Endodermal cell (in vitro differentiated cells): ENCODE data around the gene PPP1R3F. TPM values are rescaled to one million over a fixed set of nuclear protein-coding genes. Genes with fewer than 3 reads are reported as not detected.

Experiments
- DNase-seq: peaks from one replicate; pipeline ENCODE4 v3.0.0-alpha.2; 2017
- H3K27ac ChIP-seq: 2 replicates; pipeline ENCODE4 v1.5.1; 2013; ENCODE audit warnings: mild to moderate bottlenecking, low read depth, low read length, moderate library complexity
- H3K27me3 ChIP-seq: 2 replicates; pipeline ENCODE4 v1.6.1; 2013; ENCODE audit warnings: mild to moderate bottlenecking, low read length, moderate library complexity; ENCODE audit not compliant: insufficient read depth, control insufficient read depth, poor library complexity, severe bottlenecking
- H3K36me3 ChIP-seq: 2 replicates; pipeline ENCODE4 v1.7.0; 2013; ENCODE audit warnings: mild to moderate bottlenecking, low read length, moderate library complexity; ENCODE audit not compliant: control insufficient read depth, insufficient read depth
- H3K4me1 ChIP-seq: one replicate; pipeline ENCODE4 v1.7.0; 2013; ENCODE audit warnings: low read length; ENCODE audit not compliant: control insufficient read depth, insufficient read depth
- H3K4me3 ChIP-seq: 2 replicates; pipeline ENCODE4 v1.5.1; 2013; ENCODE audit warnings: mild to moderate bottlenecking, low read length, moderate library complexity
- H3K9ac ChIP-seq: 2 replicates; pipeline ENCODE4 v1.6.1; 2013; ENCODE audit warnings: mild to moderate bottlenecking, low read length, moderate library complexity; ENCODE audit not compliant: poor library complexity, severe bottlenecking; ENCODE audit errors: extremely low read depth
- H3K9me3 ChIP-seq: 2 replicates; pipeline ENCODE4 v1.6.1; 2013; ENCODE audit warnings: mild to moderate bottlenecking, low read length, moderate library complexity; ENCODE audit not compliant: control insufficient read depth
- H3K27ac Mint-ChIP-seq: 2 replicates; pipeline ENCODE4 v1.8.0; 2020; ENCODE audit warnings: mixed read lengths
- H3K27me3 Mint-ChIP-seq: 2 replicates; pipeline ENCODE4 v1.8.0; 2021; ENCODE audit warnings: mild to moderate bottlenecking, mixed read lengths; ENCODE audit not compliant: insufficient read depth
- H3K36me3 Mint-ChIP-seq: 2 replicates; pipeline ENCODE4 v1.8.0; 2020; ENCODE audit warnings: low read depth, mixed read lengths
- H3K4me1 Mint-ChIP-seq: 2 replicates; pipeline ENCODE4 v1.8.0; 2020; ENCODE audit warnings: mixed read lengths
- H3K4me3 Mint-ChIP-seq: 2 replicates; pipeline ENCODE4 v1.8.0; 2020; ENCODE audit warnings: mild to moderate bottlenecking, moderate library complexity, mixed read lengths
- H3K9me3 Mint-ChIP-seq: 2 replicates; pipeline ENCODE4 v1.8.0; 2020; ENCODE audit warnings: mild to moderate bottlenecking, mixed read lengths
- WGBS, 2 experiments: methylation state at CpG; one replicate each; pipeline versions ENCODE4 v1.1.5 to v1.1.7; 2013; ENCODE audit warnings: missing lambda C conversion rate in 2 of 2, mixed read lengths in 1 of 2; ENCODE audit not compliant: insufficient coverage in 1 of 2, insufficient read length in 1 of 2; 5-methylcytosine and 5-hydroxymethylcytosine counted together
- total RNA-seq, 2 donors: library from RNA; stranded (reverse); fragmentation: NEBNext Ultra II Directional in 1 of 2; extraction: Animal tissue kit (Norgen Biotek cat#: 25700) in 1 of 2; gene quantifications; 2 replicates in 1 of 2; 3 replicates in 1 of 2; pipeline ENCODE4 v1.2.1, GENCODE V29; 2021
- TF ChIP-seq, protein P1 (sequence below): fragments of 200-600 bp; sonication (generic); conservative IDR thresholded peaks from 2 replicates; pipeline ENCODE4 v1.5.0; 2021; ENCODE audit warnings: antibody characterized with exemption, mild to moderate bottlenecking

The PPP1R3F gene
- total RNA-seq, 2 donors from 2014 or later = 6.9 to 16.6 TPM

DNA sequence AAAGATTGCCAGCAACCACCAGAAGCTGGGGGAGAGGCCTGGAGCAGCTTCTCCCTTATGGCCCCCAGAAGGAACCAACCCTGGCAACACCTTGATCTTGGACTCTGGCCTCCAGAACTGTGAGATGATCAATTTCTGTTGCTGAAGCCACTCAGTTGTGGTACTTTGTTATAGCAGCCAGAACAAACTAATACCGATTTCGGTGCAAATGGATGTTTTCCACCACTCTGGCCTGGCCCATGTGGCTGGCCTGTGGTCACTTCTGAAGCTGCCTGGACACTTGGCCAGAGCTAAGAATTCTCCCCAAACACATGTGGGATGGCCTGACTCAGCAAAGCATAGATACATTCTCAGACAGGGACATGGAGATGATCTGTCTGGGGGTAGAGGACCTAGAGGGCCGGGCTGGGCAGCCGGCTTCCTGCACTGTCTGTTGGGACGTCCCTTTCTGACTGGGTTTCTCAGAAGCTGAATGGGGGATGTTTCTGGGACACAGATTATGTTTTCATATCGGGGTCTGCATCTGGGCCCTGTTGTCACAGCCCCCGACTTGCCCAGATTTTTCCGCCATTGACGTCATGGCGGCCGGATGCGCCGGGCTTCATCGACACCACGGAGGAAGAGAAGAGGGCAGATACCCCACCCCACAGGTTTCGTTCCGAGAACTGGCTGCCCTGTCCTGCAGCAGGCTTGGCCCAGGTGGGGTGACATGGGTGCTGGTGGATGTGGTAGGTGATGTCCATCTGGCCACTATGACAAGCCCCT lies 9.2 kb upstream of the PPP1R3F start:
- H3K36me3 Mint-ChIP-seq = no peaks in the 10 kb centered on the region
- peaks cover 2% of the 10 kb centered on the region for H3K27me3 Mint-ChIP-seq
- H3K9me3 Mint-ChIP-seq = peaks cover 77% of the 10 kb centered on the region
- TF ChIP-seq, protein P1, sequence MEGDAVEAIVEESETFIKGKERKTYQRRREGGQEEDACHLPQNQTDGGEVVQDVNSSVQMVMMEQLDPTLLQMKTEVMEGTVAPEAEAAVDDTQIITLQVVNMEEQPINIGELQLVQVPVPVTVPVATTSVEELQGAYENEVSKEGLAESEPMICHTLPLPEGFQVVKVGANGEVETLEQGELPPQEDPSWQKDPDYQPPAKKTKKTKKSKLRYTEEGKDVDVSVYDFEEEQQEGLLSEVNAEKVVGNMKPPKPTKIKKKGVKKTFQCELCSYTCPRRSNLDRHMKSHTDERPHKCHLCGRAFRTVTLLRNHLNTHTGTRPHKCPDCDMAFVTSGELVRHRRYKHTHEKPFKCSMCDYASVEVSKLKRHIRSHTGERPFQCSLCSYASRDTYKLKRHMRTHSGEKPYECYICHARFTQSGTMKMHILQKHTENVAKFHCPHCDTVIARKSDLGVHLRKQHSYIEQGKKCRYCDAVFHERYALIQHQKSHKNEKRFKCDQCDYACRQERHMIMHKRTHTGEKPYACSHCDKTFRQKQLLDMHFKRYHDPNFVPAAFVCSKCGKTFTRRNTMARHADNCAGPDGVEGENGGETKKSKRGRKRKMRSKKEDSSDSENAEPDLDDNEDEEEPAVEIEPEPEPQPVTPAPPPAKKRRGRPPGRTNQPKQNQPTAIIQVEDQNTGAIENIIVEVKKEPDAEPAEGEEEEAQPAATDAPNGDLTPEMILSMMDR = no peak
- Histone ChIP-seq H3K9me3 (no peaks in the 10 kb centered on the region), H3K27ac (no peak overlapping the region), H3K4me1 (no peaks in the 10 kb centered on the region), H3K9ac (no peak overlapping the region), H3K4me3 (no peak overlapping the region), H3K27me3 (no peaks in the 10 kb centered on the region), H3K36me3 (no peaks in the 10 kb centered on the region)
- no peak overlapping the region for H3K27ac Mint-ChIP-seq
- H3K4me3 Mint-ChIP-seq = no peak overlapping the region
- peaks cover 6% of the 10 kb centered on the region for H3K4me1 Mint-ChIP-seq
- DNase-seq = no peak
- 98 to 100% methylated on average over 2 to 17 of the region's 17 CpGs for WGBS, 2 experiments

DNA sequence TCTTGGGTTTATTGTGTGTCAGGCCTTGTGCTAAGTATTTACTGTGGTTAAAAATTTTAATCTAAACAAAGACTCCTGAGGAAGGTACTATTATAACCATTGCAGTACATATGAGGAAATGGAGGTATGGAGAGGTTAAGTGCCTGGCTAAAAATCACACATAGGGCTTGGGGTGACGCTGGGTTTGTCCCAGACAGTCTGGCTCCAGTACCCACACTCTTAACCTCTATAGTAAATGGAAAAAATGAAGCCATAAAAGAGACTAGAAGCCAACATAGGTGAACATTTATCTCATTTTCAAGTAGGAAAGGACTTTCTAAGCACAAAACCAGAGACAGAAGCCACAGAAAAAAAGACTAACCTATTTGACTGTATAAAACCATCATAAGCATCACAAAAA lies 7.0 kb upstream of the PPP1R3F start:
- H3K27me3 ChIP-seq = no peaks in the 10 kb centered on the region
- H3K36me3 ChIP-seq = no peaks in the 10 kb centered on the region
- Mint-ChIP-seq H3K27me3 (peaks cover 2% of the 10 kb centered on the region), H3K27ac (no peak overlapping the region), H3K36me3 (no peaks in the 10 kb centered on the region), H3K9me3 (peaks cover 85% of the 10 kb centered on the region), H3K4me1 (peaks cover 6% of the 10 kb centered on the region), H3K4me3 (no peak overlapping the region)
- no peak overlapping the region for H3K4me3 ChIP-seq
- no peaks in the 10 kb centered on the region for H3K4me1 ChIP-seq
- WGBS, 2 experiments = no CpG with 5 or more reads among the region's 1 CpG
- DNase-seq = no peak
- H3K27ac ChIP-seq = no peak overlapping the region
- TF ChIP-seq, protein P1 = no peak
- H3K9me3 ChIP-seq = no peaks in the 10 kb centered on the region
- no peak overlapping the region for H3K9ac ChIP-seq

DNA sequence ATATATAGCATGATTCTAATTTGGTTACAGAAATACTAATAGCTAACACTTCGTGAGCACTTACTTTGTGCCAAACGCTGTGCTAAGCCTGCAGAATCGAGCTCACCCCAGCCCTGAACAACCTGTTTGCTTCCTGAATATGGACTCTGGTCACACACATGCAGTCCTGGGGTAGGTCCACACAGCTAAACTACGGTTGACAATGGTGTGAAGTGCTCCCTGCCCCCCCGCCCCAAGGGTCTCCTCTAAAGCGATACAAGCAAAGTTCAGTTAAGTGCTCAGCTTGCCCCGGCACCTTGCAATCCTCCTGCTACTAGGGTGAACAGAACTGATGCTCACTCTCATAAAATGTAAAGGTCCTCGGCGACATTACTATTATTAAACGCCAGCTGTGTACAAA lies 6.0 kb upstream of the PPP1R3F start:
- Mint-ChIP-seq H3K9me3 (peaks cover 88% of the 10 kb centered on the region), H3K4me1 (peaks cover 9% of the 10 kb centered on the region), H3K27ac (no peak overlapping the region), H3K36me3 (no peaks in the 10 kb centered on the region), H3K27me3 (peaks cover 2% of the 10 kb centered on the region), H3K4me3 (no peak overlapping the region)
- H3K27me3 ChIP-seq = no peaks in the 10 kb centered on the region
- no peaks in the 10 kb centered on the region for H3K9me3 ChIP-seq
- H3K4me3 ChIP-seq = no peak overlapping the region
- H3K9ac ChIP-seq = no peak overlapping the region
- no peaks in the 10 kb centered on the region for H3K4me1 ChIP-seq
- 89 to 90% methylated on average over 7 to 10 of the region's 10 CpGs for WGBS, 2 experiments
- H3K27ac ChIP-seq = no peak overlapping the region
- no peaks in the 10 kb centered on the region for H3K36me3 ChIP-seq
- no peak for DNase-seq
- TF ChIP-seq, protein P1 = no peak
